Activated CD4-positive, alpha-beta T cell treated with anti-CD3 and anti-CD28 coated beads, Interleukin-2, amount 10 ng/mL, durations not matched to agents 24 days and 14 days (primary cell): ENCODE results near the gene TAS2R10. TPM values are rescaled to one million over a fixed set of nuclear protein-coding genes. Genes with fewer than 3 reads are reported as not detected.

Experiments used
- DNase-seq: peaks from one replicate; pipeline ENCODE4 v3.0.0; 2022
- H3K27ac Mint-ChIP-seq: one replicate; pipeline ENCODE4 v1.8.0; 2022; ENCODE audit warnings: mild to moderate bottlenecking, mixed read lengths
- H3K27me3 Mint-ChIP-seq: one replicate; pipeline ENCODE4 v1.8.0; 2022; ENCODE audit warnings: mixed read lengths
- H3K36me3 Mint-ChIP-seq: one replicate; pipeline ENCODE4 v1.8.0; 2022; ENCODE audit warnings: low read depth, mild to moderate bottlenecking, mixed read lengths
- H3K4me1 Mint-ChIP-seq: one replicate; pipeline ENCODE4 v1.8.0; 2021; ENCODE audit warnings: mixed read lengths
- H3K4me3 Mint-ChIP-seq: one replicate; pipeline ENCODE4 v1.8.0; 2022; ENCODE audit warnings: mild to moderate bottlenecking, moderate library complexity, mixed read lengths
- H3K9me3 Mint-ChIP-seq: one replicate; pipeline ENCODE4 v1.8.0; 2021; ENCODE audit warnings: mixed read lengths
- intact Hi-C: fragments of 100-400 bp; cut with micrococcal nuclease; formaldehyde crosslinking; loops from one replicate; pipeline ENCODE4 v1.15.1; 2023
- total RNA-seq: library from RNA; stranded (reverse); gene quantifications from 2 replicates; pipeline ENCODE4 v1.2.3, GENCODE V29; 2022

Gene TAS2R10, protein sequence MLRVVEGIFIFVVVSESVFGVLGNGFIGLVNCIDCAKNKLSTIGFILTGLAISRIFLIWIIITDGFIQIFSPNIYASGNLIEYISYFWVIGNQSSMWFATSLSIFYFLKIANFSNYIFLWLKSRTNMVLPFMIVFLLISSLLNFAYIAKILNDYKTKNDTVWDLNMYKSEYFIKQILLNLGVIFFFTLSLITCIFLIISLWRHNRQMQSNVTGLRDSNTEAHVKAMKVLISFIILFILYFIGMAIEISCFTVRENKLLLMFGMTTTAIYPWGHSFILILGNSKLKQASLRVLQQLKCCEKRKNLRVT
- total RNA-seq: 0.26 TPM in 1 of 2 replicates, not detected in the other

DNA sequence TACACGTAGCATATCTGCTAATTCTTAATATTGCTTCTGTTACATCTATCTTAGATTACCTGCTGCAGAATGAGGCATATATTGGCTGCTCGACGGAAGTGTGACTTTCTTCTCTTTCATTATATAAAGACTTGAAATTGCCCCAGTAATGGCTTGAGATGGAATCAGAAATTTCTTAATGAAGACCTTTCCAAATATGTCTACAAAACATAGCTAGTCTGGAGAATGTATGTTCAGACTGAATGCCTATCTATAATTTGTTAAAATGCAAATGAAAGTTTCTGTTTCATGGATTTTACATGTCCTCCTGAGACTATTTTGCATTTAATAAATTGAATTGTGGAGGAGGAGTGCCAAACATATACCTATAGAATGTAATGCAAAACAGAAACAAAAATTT, at the start of gene TAS2R10:
Gene TAS2R10, minus strand, starts transcription at position 101 of the 400 bp plus-strand sequence. Its CDS starts 89 bp downstream, at position 12.
- H3K4me3 Mint-ChIP-seq: no peak within 1 kb of the TSS
- H3K9me3 Mint-ChIP-seq: no peaks in the 10 kb centered on the region
- intact Hi-C loops: no loop called here
- no peak within 1 kb of the TSS for H3K27ac Mint-ChIP-seq
- peaks cover 4% of the 10 kb centered on the region for H3K27me3 Mint-ChIP-seq
- no peak for DNase-seq
- no peaks in the 10 kb centered on the region for H3K36me3 Mint-ChIP-seq
- no peaks in the 10 kb centered on the region for H3K4me1 Mint-ChIP-seq

DNA sequence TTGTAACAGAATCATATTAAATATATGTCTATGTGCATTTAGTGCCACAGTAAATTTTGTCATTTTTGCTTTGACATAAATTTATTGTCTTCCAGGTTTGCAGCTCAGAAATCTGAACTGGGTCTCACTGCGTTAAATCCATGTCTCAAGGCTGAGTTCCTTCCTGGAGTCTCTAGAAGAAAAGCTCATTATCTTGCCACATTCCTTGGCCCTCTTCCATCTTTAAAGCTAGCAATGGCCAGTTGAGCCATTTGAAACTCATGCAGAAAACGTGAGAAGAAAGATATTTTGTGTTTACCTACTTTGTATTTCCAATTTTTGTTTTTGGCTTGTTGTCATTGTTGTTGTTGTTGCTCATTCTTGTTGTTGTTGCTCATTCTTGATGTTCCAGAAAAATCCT, 47.2 kb upstream of the TAS2R10 start:
- DNase-seq: no peak
- H3K27ac Mint-ChIP-seq: no peak overlapping the region
- H3K9me3 Mint-ChIP-seq: peaks cover 2% of the 10 kb centered on the region
- intact Hi-C loops: no loop called here
- no peaks in the 10 kb centered on the region for H3K27me3 Mint-ChIP-seq
- peaks cover 10% of the 10 kb centered on the region for H3K36me3 Mint-ChIP-seq
- no peak overlapping the region for H3K4me3 Mint-ChIP-seq
- H3K4me1 Mint-ChIP-seq: no peaks in the 10 kb centered on the region

DNA sequence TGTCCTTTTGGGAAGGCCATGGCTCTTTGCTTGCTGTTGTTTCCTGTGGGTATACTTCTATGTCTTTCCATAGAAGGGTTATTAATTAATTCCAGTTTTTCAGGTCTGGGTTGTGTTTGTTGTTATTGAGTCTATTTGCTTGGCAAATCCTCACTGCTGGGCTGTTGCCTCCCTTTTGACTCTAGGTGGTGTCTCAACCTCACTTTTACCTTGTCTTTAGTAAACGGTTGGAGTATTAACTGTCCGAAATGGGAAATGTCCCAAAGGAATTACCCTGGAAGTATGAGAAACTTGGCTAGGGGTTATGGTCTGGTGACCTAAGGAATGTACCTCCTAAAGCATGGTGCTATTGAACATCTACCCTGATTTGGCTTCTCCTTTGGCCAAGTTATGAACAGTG, 41.2 kb upstream of the TAS2R10 start:
- Mint-ChIP-seq H3K27me3 (no peaks in the 10 kb centered on the region), H3K36me3 (no peaks in the 10 kb centered on the region), H3K27ac (no peak overlapping the region), H3K9me3 (peaks cover 4% of the 10 kb centered on the region), H3K4me1 (no peaks in the 10 kb centered on the region), H3K4me3 (no peak overlapping the region)
- no peak for DNase-seq
- intact Hi-C loops: no loop called here

DNA sequence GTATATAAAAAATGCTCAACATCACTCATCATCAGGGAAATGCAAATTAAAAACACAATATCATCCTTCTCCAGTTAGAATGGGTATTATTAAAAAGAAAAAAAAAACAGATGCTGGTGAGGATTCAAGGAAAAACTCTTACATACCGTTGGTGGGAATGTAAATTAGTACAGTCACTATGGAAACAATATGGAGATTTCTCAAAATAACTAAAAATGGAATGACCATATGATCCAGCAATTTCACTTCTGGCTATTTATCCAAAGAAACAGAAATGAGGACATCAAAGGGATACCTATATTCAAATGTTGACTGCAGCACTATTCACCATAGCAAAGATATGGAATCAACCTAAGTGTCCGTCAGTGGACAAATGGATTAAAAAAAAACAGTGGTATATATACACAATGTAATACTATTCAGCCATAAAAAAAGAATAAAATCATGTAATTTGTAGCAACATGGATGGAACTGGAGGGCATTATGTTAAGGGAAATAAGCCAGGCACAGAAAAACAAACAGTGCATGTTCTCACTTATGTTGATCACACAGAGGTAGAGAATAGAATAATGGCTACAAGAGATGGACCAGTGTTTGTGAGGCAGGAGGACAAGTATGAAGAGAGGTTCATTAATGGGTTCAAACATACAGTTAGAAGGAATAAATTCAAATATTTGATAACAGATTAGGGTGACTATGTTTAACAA, 37.5 kb upstream of the TAS2R10 start:
- DNase-seq: no peak
- Mint-ChIP-seq H3K9me3 (peaks cover 23% of the 10 kb centered on the region), H3K36me3 (peaks cover 7% of the 10 kb centered on the region), H3K4me1 (no peaks in the 10 kb centered on the region), H3K4me3 (no peak overlapping the region), H3K27ac (no peak overlapping the region), H3K27me3 (no peaks in the 10 kb centered on the region)
- intact Hi-C loops: no loop called here

DNA sequence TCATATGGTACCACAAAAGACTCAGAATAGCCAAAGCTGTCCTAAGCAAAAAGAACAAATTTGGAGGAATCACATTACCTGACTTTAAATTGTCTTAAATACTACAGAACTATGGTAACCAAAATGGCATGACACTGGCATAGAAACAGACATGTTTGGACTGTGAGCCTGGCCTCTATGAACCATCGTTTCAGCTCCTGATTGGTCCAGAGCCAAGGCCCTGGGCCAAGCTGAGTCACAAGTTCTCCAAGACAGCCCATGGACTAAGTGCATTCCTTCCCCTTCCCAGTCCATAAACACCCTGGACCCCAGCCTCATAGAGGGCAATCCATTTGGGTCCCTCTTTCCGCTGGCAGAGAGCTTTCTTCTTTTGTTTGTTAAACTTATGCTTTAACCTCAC, 35.2 kb upstream of the TAS2R10 start:
- Mint-ChIP-seq H3K27me3 (no peaks in the 10 kb centered on the region), H3K9me3 (peaks cover 32% of the 10 kb centered on the region), H3K4me3 (no peak overlapping the region), H3K27ac (no peak overlapping the region), H3K36me3 (peaks cover 25% of the 10 kb centered on the region), H3K4me1 (no peaks in the 10 kb centered on the region)
- DNase-seq: no peak
- intact Hi-C loops: no loop called here

DNA sequence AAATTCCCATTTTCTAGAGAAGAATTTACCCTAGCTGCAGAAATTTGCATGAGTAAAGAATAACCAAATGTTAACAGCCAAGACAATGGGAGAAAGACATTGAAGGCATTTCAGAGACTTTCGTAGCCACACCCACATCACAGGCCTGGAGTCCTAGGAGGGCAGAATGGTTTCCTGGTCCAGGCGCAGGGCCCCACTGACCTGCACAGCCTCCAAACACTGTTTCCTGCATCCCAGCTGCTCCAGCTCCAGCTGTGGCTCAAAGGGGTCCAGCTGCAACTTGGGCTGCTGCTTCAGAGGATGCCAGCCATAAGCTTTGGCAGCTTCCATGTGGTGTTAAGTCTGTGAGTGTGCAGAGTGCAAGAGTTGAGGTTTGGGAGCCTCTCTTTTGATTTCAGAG, 29.6 kb upstream of the TAS2R10 start:
- no peaks in the 10 kb centered on the region for H3K27me3 Mint-ChIP-seq
- intact Hi-C loops: no loop called here
- no peak overlapping the region for H3K27ac Mint-ChIP-seq
- H3K4me3 Mint-ChIP-seq: no peak overlapping the region
- H3K4me1 Mint-ChIP-seq: peaks cover 15% of the 10 kb centered on the region
- DNase-seq: no peak
- H3K9me3 Mint-ChIP-seq: peaks cover 38% of the 10 kb centered on the region
- peaks cover 39% of the 10 kb centered on the region for H3K36me3 Mint-ChIP-seq

DNA sequence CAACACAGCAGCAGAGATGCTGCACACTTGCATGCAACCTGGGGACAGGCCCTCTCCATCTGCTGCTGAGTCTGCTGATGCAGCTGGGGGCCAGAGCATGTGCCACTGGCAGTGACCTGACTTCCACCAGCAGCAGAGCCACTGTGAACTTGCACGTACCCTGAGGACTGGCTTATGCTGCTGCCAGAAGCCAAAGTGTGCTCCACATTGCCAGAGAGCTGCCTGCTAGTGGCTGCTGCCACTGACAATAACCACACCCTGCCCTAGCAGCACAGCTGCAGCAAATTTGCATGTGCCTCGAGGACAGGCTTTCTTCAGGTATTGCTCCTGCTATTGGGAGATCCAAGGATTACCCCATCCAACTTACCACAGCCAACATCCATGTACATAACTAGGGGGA, 27.6 kb upstream of the TAS2R10 start:
- H3K4me1 Mint-ChIP-seq: peaks cover 35% of the 10 kb centered on the region
- intact Hi-C loops: no loop called here

DNA sequence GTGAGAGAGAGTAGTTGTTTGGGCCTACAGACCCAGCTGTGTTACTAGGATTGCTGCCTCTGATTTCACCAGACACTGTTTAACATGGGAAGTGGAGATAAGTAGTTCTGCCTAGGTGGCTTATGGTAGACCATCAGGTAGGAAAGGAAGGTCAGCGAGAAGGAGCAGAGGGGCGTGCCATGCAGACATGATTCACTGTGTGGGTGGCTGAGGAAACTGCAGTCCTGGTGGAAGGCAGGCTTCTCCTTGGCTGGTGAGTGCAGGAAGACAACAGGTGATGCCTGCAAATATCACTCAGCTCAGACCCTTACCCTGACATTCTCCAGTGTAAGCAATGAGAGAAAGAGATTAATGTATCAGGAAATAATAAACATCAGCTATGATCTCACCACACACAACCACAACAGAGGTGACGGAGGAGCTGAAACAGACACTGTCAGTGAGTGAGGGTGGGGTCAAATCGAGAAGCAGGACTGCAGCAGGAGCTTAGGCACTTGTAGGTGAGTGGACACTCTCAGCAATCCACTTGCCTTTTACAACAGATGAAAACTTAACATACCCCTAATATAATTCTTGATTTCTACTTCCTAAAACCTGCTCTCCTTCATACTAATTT, 25.2 kb upstream of the TAS2R10 start:
- Mint-ChIP-seq H3K36me3 (peaks cover 28% of the 10 kb centered on the region), H3K9me3 (peaks cover 10% of the 10 kb centered on the region), H3K4me1 (peaks cover 35% of the 10 kb centered on the region), H3K27ac (no peak overlapping the region), H3K27me3 (no peaks in the 10 kb centered on the region), H3K4me3 (no peak overlapping the region)
- intact Hi-C loops: no loop called here
- peak; percentile 54 for DNase-seq

More for the DNA sequence above, 27.6 kb upstream of the TAS2R10 start:
- H3K9me3 Mint-ChIP-seq: peaks cover 24% of the 10 kb centered on the region
- H3K36me3 Mint-ChIP-seq: peaks cover 37% of the 10 kb centered on the region
- no peak overlapping the region for H3K27ac Mint-ChIP-seq
- no peak overlapping the region for H3K4me3 Mint-ChIP-seq
- no peaks in the 10 kb centered on the region for H3K27me3 Mint-ChIP-seq
- peak; percentile 40 for DNase-seq

DNA sequence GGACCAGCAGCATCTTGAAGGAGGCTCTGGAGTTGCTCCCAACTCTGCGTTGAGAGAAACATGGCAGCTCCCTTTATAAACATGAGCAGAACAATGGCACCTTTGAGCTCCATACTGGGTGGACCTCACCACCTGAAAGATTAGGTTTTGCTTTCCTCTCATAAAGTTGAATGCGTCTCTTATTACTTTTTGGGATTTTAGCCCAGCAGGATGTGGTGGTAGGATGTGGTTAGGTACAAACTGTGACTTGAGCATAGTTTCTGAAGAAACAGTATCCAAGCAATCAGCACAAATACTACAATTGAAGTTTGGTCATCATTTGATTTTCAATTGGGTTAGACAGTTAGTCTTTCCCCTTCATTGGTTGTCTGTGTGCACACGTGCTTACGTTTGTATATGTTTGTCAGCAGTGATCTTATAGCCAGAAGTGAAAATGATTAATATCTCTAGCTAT, 23.3 kb upstream of the TAS2R10 start, which contains the start of gene PRR4:
Gene PRR4, minus strand, starts transcription at position 51 of the 454 bp plus-strand sequence. Its CDS starts 38 bp downstream, at position 13.
- Mint-ChIP-seq H3K4me1 (peaks cover 35% of the 10 kb centered on the region), H3K36me3 (peaks cover 22% of the 10 kb centered on the region), H3K4me3 (no peak within 1 kb of the TSS), H3K27me3 (no peaks in the 10 kb centered on the region), H3K27ac (no peak within 1 kb of the TSS), H3K9me3 (peaks cover 3% of the 10 kb centered on the region)
- peak; percentile 84 for DNase-seq
- intact Hi-C loops: no loop called here

DNA sequence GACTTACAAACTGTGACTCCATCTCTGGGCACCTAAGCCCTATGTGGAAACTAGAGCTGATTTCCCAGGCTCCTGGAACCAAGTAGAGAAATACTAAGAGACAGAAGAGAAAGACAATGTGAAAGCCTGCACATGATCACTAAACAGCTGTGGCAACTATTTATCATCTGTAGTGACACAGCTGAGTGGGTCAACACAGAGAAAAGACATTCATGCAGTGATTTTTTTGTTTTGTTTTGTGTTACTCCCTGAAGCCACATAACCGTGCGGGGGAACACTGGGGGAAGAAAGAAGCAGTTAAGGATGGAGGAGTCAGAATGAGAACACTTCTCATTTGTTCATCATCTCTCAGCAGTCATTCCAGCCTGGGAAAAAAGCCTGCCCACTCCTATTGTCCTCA, 21.6 kb upstream of the TAS2R10 start:
- H3K9me3 Mint-ChIP-seq: peaks cover 3% of the 10 kb centered on the region
- DNase-seq: no peak
- H3K4me1 Mint-ChIP-seq: peaks cover 35% of the 10 kb centered on the region
- intact Hi-C loops: no loop called here
- H3K4me3 Mint-ChIP-seq: no peak overlapping the region
- no peaks in the 10 kb centered on the region for H3K27me3 Mint-ChIP-seq
- H3K27ac Mint-ChIP-seq: no peak overlapping the region
- H3K36me3 Mint-ChIP-seq: peaks cover 20% of the 10 kb centered on the region

DNA sequence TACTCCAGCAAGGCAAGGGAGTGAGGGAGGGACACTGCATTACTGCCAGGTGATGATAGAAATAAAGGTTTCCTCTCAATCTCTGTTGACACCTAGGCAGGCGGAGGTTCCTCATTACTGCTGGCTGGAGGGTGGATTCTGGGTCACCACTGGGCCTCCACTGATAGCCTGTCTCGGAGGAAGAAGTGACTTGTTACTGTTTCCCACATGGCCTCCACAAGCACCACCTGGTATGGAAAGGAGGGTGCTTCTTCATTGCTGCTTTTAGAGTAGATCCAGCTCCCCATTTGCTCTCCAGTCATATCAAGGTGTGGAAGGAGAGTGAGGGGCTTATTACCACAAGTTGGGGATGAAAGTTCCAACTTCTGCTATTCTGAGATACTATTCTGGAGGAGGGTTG, 16.7 kb upstream of the TAS2R10 start:
- peak; percentile 51 for DNase-seq
- intact Hi-C loops: no loop called here
- Mint-ChIP-seq H3K36me3 (peaks cover 13% of the 10 kb centered on the region), H3K4me1 (no peaks in the 10 kb centered on the region), H3K4me3 (no peak overlapping the region), H3K9me3 (no peaks in the 10 kb centered on the region), H3K27ac (no peak overlapping the region), H3K27me3 (no peaks in the 10 kb centered on the region)

DNA sequence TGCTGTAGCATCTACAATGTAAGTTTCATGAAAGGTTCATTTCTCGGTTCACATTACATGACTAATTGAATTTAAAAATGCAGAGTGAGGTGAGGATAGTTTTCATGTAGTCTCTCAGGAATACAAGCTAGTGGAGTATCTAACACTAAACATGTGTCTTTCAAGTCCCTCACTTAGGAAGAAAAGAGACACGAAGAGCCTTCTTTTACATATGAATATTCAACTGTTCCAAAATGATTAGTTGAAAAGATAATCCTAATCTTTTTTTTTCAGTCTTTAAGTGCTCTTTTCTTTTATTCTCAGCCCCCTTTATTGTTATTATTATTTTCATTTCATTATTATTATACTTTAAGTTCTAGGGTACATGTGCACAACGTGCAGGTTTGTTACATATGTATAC, 12.3 kb upstream of the TAS2R10 start:
- intact Hi-C loops: no loop called here
- Mint-ChIP-seq H3K27ac (no peak overlapping the region), H3K36me3 (peaks cover 2% of the 10 kb centered on the region), H3K4me3 (no peak overlapping the region), H3K27me3 (no peaks in the 10 kb centered on the region), H3K4me1 (no peaks in the 10 kb centered on the region), H3K9me3 (no peaks in the 10 kb centered on the region)
- DNase-seq: no peak

DNA sequence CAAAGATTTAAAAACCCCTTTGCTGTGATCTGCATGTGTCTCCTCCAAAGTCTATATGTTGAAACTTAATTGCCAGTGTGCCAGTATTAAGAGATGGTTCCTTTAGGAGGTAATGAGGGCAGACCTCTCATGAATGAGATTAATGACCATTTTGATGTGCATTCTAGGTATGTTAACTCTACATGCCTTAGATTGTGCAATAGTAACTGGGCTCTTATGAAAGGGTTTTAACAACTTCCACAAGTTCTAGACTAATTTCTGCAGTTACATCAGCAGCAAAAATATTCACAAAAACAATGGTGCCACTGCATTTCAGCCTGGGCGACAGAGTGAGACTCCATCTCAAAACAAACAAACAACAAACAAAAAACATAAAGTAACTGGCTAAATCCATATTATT, 3.8 kb upstream of the TAS2R10 start:
- intact Hi-C loops: no loop called here
- DNase-seq: no peak
- H3K4me3 Mint-ChIP-seq: no peak overlapping the region
- no peak overlapping the region for H3K27ac Mint-ChIP-seq
- no peaks in the 10 kb centered on the region for H3K36me3 Mint-ChIP-seq
- no peaks in the 10 kb centered on the region for H3K9me3 Mint-ChIP-seq
- H3K4me1 Mint-ChIP-seq: no peaks in the 10 kb centered on the region
- H3K27me3 Mint-ChIP-seq: peaks cover 4% of the 10 kb centered on the region

DNA sequence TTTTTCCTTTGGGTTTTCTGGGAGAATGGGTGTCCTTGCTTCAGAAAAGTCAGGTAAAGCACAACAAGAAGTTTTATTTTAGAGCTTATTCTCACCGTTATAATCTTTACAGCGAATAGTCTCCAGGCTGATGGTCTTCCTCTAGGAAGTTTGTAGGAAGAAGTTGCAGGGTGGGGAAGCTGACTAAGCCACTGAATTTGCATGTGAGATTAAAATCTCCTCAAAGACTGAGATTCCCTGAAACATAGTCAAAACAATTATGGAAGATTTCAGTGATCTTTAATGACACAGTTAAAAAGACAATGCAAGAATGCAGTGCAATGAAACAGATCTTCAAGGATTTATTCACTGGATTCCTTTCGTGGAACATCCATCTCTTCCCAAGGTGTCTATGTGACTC, 1.2 kb downstream of the TAS2R10 start:
- Mint-ChIP-seq H3K4me1 (no peaks in the 10 kb centered on the region), H3K9me3 (no peaks in the 10 kb centered on the region), H3K27me3 (peaks cover 2% of the 10 kb centered on the region), H3K36me3 (no peaks in the 10 kb centered on the region), H3K27ac (no peak overlapping the region), H3K4me3 (no peak overlapping the region)
- intact Hi-C loops: no loop called here
- DNase-seq: no peak
